Measurements from ENCODE around the gene ZNF135.

The ZNF135 gene

GRCh38 chr19:58020129-58020528 lies 39.0 kb upstream of the ZNF135 start:
- Histone ChIP-seq H3K4me1 (ENCODE audit: insufficient read depth, poor library complexity, severe bottlenecking) (no peaks in the 10 kb centered on the region), H3K27ac (ENCODE audit: poor library complexity, severe bottlenecking) (no peak overlapping the region), H3K4me3 (ENCODE audit: severe bottlenecking) (no peak overlapping the region), H3K9me3 (ENCODE audit: severe bottlenecking) (peaks cover 3% of the 10 kb centered on the region), H3K27me3 (ENCODE audit: insufficient read depth, poor library complexity, severe bottlenecking) (no peaks in the 10 kb centered on the region), H3K36me3 (ENCODE audit: low read depth) (no peaks in the 10 kb centered on the region)
- TF ChIP-seq, protein P1, sequence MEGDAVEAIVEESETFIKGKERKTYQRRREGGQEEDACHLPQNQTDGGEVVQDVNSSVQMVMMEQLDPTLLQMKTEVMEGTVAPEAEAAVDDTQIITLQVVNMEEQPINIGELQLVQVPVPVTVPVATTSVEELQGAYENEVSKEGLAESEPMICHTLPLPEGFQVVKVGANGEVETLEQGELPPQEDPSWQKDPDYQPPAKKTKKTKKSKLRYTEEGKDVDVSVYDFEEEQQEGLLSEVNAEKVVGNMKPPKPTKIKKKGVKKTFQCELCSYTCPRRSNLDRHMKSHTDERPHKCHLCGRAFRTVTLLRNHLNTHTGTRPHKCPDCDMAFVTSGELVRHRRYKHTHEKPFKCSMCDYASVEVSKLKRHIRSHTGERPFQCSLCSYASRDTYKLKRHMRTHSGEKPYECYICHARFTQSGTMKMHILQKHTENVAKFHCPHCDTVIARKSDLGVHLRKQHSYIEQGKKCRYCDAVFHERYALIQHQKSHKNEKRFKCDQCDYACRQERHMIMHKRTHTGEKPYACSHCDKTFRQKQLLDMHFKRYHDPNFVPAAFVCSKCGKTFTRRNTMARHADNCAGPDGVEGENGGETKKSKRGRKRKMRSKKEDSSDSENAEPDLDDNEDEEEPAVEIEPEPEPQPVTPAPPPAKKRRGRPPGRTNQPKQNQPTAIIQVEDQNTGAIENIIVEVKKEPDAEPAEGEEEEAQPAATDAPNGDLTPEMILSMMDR (IDR thresholded peaks at IDR 0.05; ENCODE audit: poor library complexity, severe bottlenecking), result no peak
- DNase-seq (ENCODE audit: low spot score) (no peak), ATAC-seq (ENCODE audit: low read depth) (no peak)

GRCh38 chr19:58021541-58022282 lies 37.4 kb upstream of the ZNF135 start:
- H3K27me3 ChIP-seq (ENCODE audit: insufficient read depth, poor library complexity, severe bottlenecking), result no peaks in the 10 kb centered on the region
- H3K27ac ChIP-seq (ENCODE audit: poor library complexity, severe bottlenecking), result no peak overlapping the region
- TF ChIP-seq, protein P1 (IDR thresholded peaks at IDR 0.05; ENCODE audit: poor library complexity, severe bottlenecking), result peak; percentile 31
- ATAC-seq (ENCODE audit: low read depth) (peak; percentile 45; the same call in 2 of the 3 replicates), DNase-seq (ENCODE audit: low spot score) (no peak)
- no peak overlapping the region for H3K4me3 ChIP-seq (ENCODE audit: severe bottlenecking)
- no peaks in the 10 kb centered on the region for H3K4me1 ChIP-seq (ENCODE audit: insufficient read depth, poor library complexity, severe bottlenecking)
- H3K9me3 ChIP-seq (ENCODE audit: severe bottlenecking), result peaks cover 6% of the 10 kb centered on the region
- H3K36me3 ChIP-seq (ENCODE audit: low read depth), result no peaks in the 10 kb centered on the region

DNA sequence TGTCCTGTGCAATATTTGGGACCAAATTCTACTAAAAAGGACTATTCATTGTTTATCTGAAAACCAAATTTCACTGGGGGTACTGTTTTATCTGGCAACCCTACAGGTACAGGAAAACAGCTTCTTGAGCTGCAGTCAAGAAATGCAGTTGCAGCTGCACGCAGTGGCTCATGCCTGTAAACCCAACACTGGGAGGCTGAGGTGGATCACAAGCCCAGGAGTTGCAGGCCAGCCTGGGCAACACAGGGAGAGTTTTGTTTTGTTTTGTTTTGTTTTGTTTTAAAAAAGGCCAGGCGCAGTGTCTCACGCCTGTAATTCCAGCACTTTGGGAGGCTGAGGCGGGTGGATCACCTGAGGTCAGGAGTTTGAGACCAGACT lies 36.8 kb upstream of the ZNF135 start:
- Histone ChIP-seq H3K27ac (ENCODE audit: poor library complexity, severe bottlenecking) (no peak overlapping the region), H3K4me1 (ENCODE audit: insufficient read depth, poor library complexity, severe bottlenecking) (no peaks in the 10 kb centered on the region), H3K4me3 (ENCODE audit: severe bottlenecking) (no peak overlapping the region), H3K9me3 (ENCODE audit: severe bottlenecking) (peaks cover 6% of the 10 kb centered on the region), H3K27me3 (ENCODE audit: insufficient read depth, poor library complexity, severe bottlenecking) (no peaks in the 10 kb centered on the region), H3K36me3 (ENCODE audit: low read depth) (no peaks in the 10 kb centered on the region)
- TF ChIP-seq, protein P1 (IDR thresholded peaks at IDR 0.05; ENCODE audit: poor library complexity, severe bottlenecking), result no peak
- ATAC-seq (ENCODE audit: low read depth), result no peak
- DNase-seq (ENCODE audit: low spot score), result no peak

GRCh38 chr19:58024661-58025060 lies 34.4 kb upstream of the ZNF135 start:
- TF ChIP-seq, protein P1 (IDR thresholded peaks at IDR 0.05; ENCODE audit: poor library complexity, severe bottlenecking), result no peak
- Histone ChIP-seq H3K27me3 (ENCODE audit: insufficient read depth, poor library complexity, severe bottlenecking) (no peaks in the 10 kb centered on the region), H3K27ac (ENCODE audit: poor library complexity, severe bottlenecking) (no peak overlapping the region), H3K36me3 (ENCODE audit: low read depth) (no peaks in the 10 kb centered on the region), H3K4me1 (ENCODE audit: insufficient read depth, poor library complexity, severe bottlenecking) (no peaks in the 10 kb centered on the region), H3K4me3 (ENCODE audit: severe bottlenecking) (no peak overlapping the region), H3K9me3 (ENCODE audit: severe bottlenecking) (peaks cover 6% of the 10 kb centered on the region)
- DNase-seq (ENCODE audit: low spot score) (no peak), ATAC-seq (ENCODE audit: low read depth) (no peak)
